NCI-H526 treated with DMSO at 0.1 percent for 48 hours (cell line): Measurements from ENCODE around the gene ARSA.

Experiments used
- DNase-seq: peaks from one replicate; lab custom pipeline; 2025; lab: John Stamatoyannopoulos, UW

Gene ARSA

GRCh38 chr22:50579752-50580151 lies 48.2 kb downstream of the ARSA start:
- no peak for DNase-seq

GRCh38 chr22:50578776-50579310 lies 49.1 kb downstream of the ARSA start:
- DNase-seq = no peak

GRCh38 chr22:50577987-50578775 lies 49.8 kb downstream of the ARSA start, which contains the start of gene CPT1B:
CPT1B (minus strand) TSS chr22:50578427; CDS start chr22:50577915, 512 bp downstream.
- DNase-seq = no peak

GRCh38 chr22:50577697-50577986 lies 50.3 kb downstream of the ARSA start:
- DNase-seq = no peak

- no peak for DNase-seq
Measured at GRCh38 chr22:50576806-50577696, 50.9 kb downstream of the ARSA start.

- DNase-seq = peak; percentile 16
Measured at GRCh38 chr22:50576070-50576469, 51.9 kb downstream of the ARSA start.

- no peak for DNase-seq
Measured at GRCh38 chr22:50575426-50575941, 52.5 kb downstream of the ARSA start.
